ENCODE results near the gene GZMM.
A peak's percentile ranks its signal among the peaks of the same experiment; 100 is the strongest.

Gene GZMM

GRCh38 chr19:512547-513365 is 31.1 kb upstream of the GZMM start:
- Histone ChIP-seq H2BK5ac (ENCODE audit: low read depth, low read length, poor library complexity, severe bottlenecking) (no peak overlapping the region), H3K27me3 (ENCODE audit: control insufficient read depth in 1 of 2, insufficient read depth in 1 of 2, low read length in 2 of 2) (no peaks in the 10 kb centered on the region), H2BK12ac (ENCODE audit: low read length in 2 of 2) (no peak overlapping the region), H2AK5ac (ENCODE audit: low read length, severe bottlenecking) (no peak overlapping the region), H3K18ac (ENCODE audit: low read depth in 1 of 2, low read length in 2 of 2) (no peak overlapping the region), H2BK15ac (ENCODE audit: low read depth, poor library complexity, severe bottlenecking) (no peak overlapping the region), H3K4ac (ENCODE audit: low read depth in 1 of 2, low read length in 2 of 2) (no peak overlapping the region), H2BK120ac (ENCODE audit: low read depth, low read length) (no peak overlapping the region), H3K4me1 (ENCODE audit: control insufficient read depth, insufficient read depth, low read depth, low read length) (peaks cover 37% of the 10 kb centered on the region), H3K27ac (ENCODE audit: low read length, poor library complexity, severe bottlenecking) (no peak overlapping the region), H3K9ac (ENCODE audit: low read length) (no peak overlapping the region), H3K79me1 (replicated peaks; ENCODE audit: low read length, poor library complexity, severe bottlenecking) (peaks cover 29% of the 10 kb centered on the region), H3K36me3 (ENCODE audit: control insufficient read depth in 1 of 2, insufficient read depth in 2 of 2, low read depth in 1 of 2, low read length in 2 of 2) (peaks cover 14 to 36% of the 10 kb centered on the region in 2 experiments), H4K8ac (ENCODE audit: low read length) (no peak overlapping the region), H3K23ac (ENCODE audit: low read length in 2 of 2) (no peak overlapping the region), H4K91ac (ENCODE audit: low read length) (peak overlapping the region; percentile 80), H3K4me3 (ENCODE audit: insufficient read depth in 1 of 2, low read depth in 1 of 2, low read length in 2 of 2) (no peak overlapping the region), H3K9me3 (ENCODE audit: control insufficient read depth, low read length) (no peaks in the 10 kb centered on the region), H3K4me2 (ENCODE audit: low read length, poor library complexity, severe bottlenecking) (no peak overlapping the region), H2AFZ (ENCODE audit: low read depth, low read length) (no peak overlapping the region), H3K14ac (ENCODE audit: low read length in 2 of 2) (no peak overlapping the region)
- 84% methylated on average over 60 of the region's 62 CpGs for WGBS
- no peak for DNase-seq

GRCh38 chr19:513368-514165 is 30.3 kb upstream of the GZMM start:
- Histone ChIP-seq H3K14ac (ENCODE audit: low read length in 2 of 2) (no peak overlapping the region), H2AK5ac (ENCODE audit: low read length, severe bottlenecking) (no peak overlapping the region), H4K91ac (ENCODE audit: low read length) (peak overlapping the region; percentile 46), H3K27ac (ENCODE audit: low read length, poor library complexity, severe bottlenecking) (no peak overlapping the region), H2BK120ac (ENCODE audit: low read depth, low read length) (no peak overlapping the region), H3K36me3 (ENCODE audit: control insufficient read depth in 1 of 2, insufficient read depth in 2 of 2, low read depth in 1 of 2, low read length in 2 of 2) (peaks cover 14 to 37% of the 10 kb centered on the region in 2 experiments), H2AFZ (ENCODE audit: low read depth, low read length) (no peak overlapping the region), H3K23ac (ENCODE audit: low read length in 2 of 2) (no peak overlapping the region), H3K18ac (ENCODE audit: low read depth in 1 of 2, low read length in 2 of 2) (no peak overlapping the region), H3K4me1 (ENCODE audit: control insufficient read depth, insufficient read depth, low read depth, low read length) (peaks cover 37% of the 10 kb centered on the region), H2BK5ac (ENCODE audit: low read depth, low read length, poor library complexity, severe bottlenecking) (no peak overlapping the region), H3K9me3 (ENCODE audit: control insufficient read depth, low read length) (no peaks in the 10 kb centered on the region), H3K9ac (ENCODE audit: low read length) (no peak overlapping the region), H2BK15ac (ENCODE audit: low read depth, poor library complexity, severe bottlenecking) (no peak overlapping the region), H3K4ac (ENCODE audit: low read depth in 1 of 2, low read length in 2 of 2) (no peak overlapping the region), H3K4me2 (ENCODE audit: low read length, poor library complexity, severe bottlenecking) (no peak overlapping the region), H2BK12ac (ENCODE audit: low read length in 2 of 2) (no peak overlapping the region), H3K79me1 (replicated peaks; ENCODE audit: low read length, poor library complexity, severe bottlenecking) (peaks cover 22% of the 10 kb centered on the region), H3K27me3 (ENCODE audit: control insufficient read depth in 1 of 2, insufficient read depth in 1 of 2, low read length in 2 of 2) (no peaks in the 10 kb centered on the region), H4K8ac (ENCODE audit: low read length) (no peak overlapping the region), H3K4me3 (ENCODE audit: insufficient read depth in 1 of 2, low read depth in 1 of 2, low read length in 2 of 2) (no peak overlapping the region)
- DNase-seq, result no peak
- 92% methylated on average over 10 of the region's 10 CpGs for whole genome bisulfite sequencing

GRCh38 chr19:514166-514663 is 29.6 kb upstream of the GZMM start:
- Histone ChIP-seq H2AK5ac (ENCODE audit: low read length, severe bottlenecking) (no peak overlapping the region), H4K8ac (ENCODE audit: low read length) (no peak overlapping the region), H3K4me3 (ENCODE audit: insufficient read depth in 1 of 2, low read depth in 1 of 2, low read length in 2 of 2) (no peak overlapping the region), H2AFZ (ENCODE audit: low read depth, low read length) (no peak overlapping the region), H3K23ac (ENCODE audit: low read length in 2 of 2) (no peak overlapping the region), H3K4me1 (ENCODE audit: control insufficient read depth, insufficient read depth, low read depth, low read length) (peaks cover 38% of the 10 kb centered on the region), H3K18ac (ENCODE audit: low read depth in 1 of 2, low read length in 2 of 2) (no peak overlapping the region), H3K27ac (ENCODE audit: low read length, poor library complexity, severe bottlenecking) (no peak overlapping the region), H2BK12ac (ENCODE audit: low read length in 2 of 2) (no peak overlapping the region), H3K36me3 (ENCODE audit: control insufficient read depth in 1 of 2, insufficient read depth in 2 of 2, low read depth in 1 of 2, low read length in 2 of 2) (peaks cover 14 to 44% of the 10 kb centered on the region in 2 experiments), H3K9me3 (ENCODE audit: control insufficient read depth, low read length) (no peaks in the 10 kb centered on the region), H3K4ac (ENCODE audit: low read depth in 1 of 2, low read length in 2 of 2) (no peak overlapping the region), H3K27me3 (ENCODE audit: control insufficient read depth in 1 of 2, insufficient read depth in 1 of 2, low read length in 2 of 2) (no peaks in the 10 kb centered on the region), H2BK5ac (ENCODE audit: low read depth, low read length, poor library complexity, severe bottlenecking) (no peak overlapping the region), H3K14ac (ENCODE audit: low read length in 2 of 2) (peak overlapping the region in 1 of 2 experiments; percentile 32), H4K91ac (ENCODE audit: low read length) (no peak overlapping the region), H3K4me2 (ENCODE audit: low read length, poor library complexity, severe bottlenecking) (no peak overlapping the region), H2BK15ac (ENCODE audit: low read depth, poor library complexity, severe bottlenecking) (no peak overlapping the region), H3K9ac (ENCODE audit: low read length) (no peak overlapping the region), H2BK120ac (ENCODE audit: low read depth, low read length) (no peak overlapping the region), H3K79me1 (replicated peaks; ENCODE audit: low read length, poor library complexity, severe bottlenecking) (peaks cover 19% of the 10 kb centered on the region)
- 97% methylated on average over 9 of the region's 9 CpGs for WGBS
- no peak for DNase-seq
